Tibial nerve (tissue), 4 donors: ENCODE measurements around the gene ZNF709. TPM values are rescaled to one million over a fixed set of nuclear protein-coding genes. Genes with fewer than 3 reads are reported as not detected.
"Not testable (repeated sequence)": the region's sequence is repeated elsewhere in the genome, so short reads cannot be mapped to it uniquely, and the experiment has no call there.

Experiments
- DNase-seq, 2 donors: peaks; one replicate each; pipeline ENCODE4 v3.0.0-alpha.2; 2019; ENCODE audit warnings: low spot score in 2 of 2
- H3K27ac ChIP-seq, 4 donors: fragments of 200-600 bp; sonication (generic) in 3 of 4; one replicate each; pipeline ENCODE4 v1.5.1; 2017 to 2019; ENCODE audit warnings: mild to moderate bottlenecking in 1 of 4
- H3K27me3 ChIP-seq, 2 donors: fragments of 200-600 bp; sonication (generic) in 1 of 2; one replicate each; pipeline versions ENCODE4 v1.5.1 to v1.6.0; 2017 to 2019
- H3K36me3 ChIP-seq, 3 donors: fragments of 200-600 bp; sonication (generic); one replicate each; pipeline ENCODE4 v1.5.1; 2018 to 2019
- H3K4me1 ChIP-seq, 4 donors: fragments of 200-600 bp; sonication (generic) in 3 of 4; one replicate each; pipeline ENCODE4 v1.5.1; 2017 to 2019
- H3K4me3 ChIP-seq, 4 donors: fragments of 200-600 bp; sonication (generic) in 3 of 4; one replicate each; pipeline ENCODE4 v1.5.1; 2017 to 2019; ENCODE audit warnings: mild to moderate bottlenecking in 1 of 4, moderate library complexity in 1 of 4
- H3K9me3 ChIP-seq, 4 donors: fragments of 200-600 bp; sonication (generic) in 3 of 4; one replicate each; pipeline ENCODE4 v1.5.1; 2017 to 2019
- EP300 ChIP-seq, 2 donors: sonication (generic); formaldehyde crosslinking; IDR thresholded peaks; one replicate each; pipeline ENCODE4 v1.6.1; 2017; ENCODE audit warnings: antibody characterized with exemption in 2 of 2, mild to moderate bottlenecking in 1 of 2
- POLR2A ChIP-seq, 2 donors: fragments of 450-650 bp; IDR thresholded peaks; one replicate each; pipeline ENCODE4 v1.6.1; 2017; ENCODE audit warnings: antibody characterized with exemption in 2 of 2, mild to moderate bottlenecking in 2 of 2, moderate library complexity in 2 of 2
- WGBS, 2 donors: methylation state at CpG; one replicate each; pipeline ENCODE4 v1.1.5; 2018; 5-methylcytosine and 5-hydroxymethylcytosine counted together
- total RNA-seq, 4 donors: library from RNA; depleted of rRNA; stranded (reverse); fragments of >200 nt; gene quantifications; one replicate each; pipeline ENCODE4 v1.1.0, GENCODE V29; 2016
- TF ChIP-seq, protein P1 (sequence below), 5 experiments: fragments of 200-600 bp in 3 of 5; fragments of 450-650 bp in 2 of 5; sonication (generic) in 3 of 5; IDR thresholded peaks; one replicate each; pipeline ENCODE4 v1.5.1; 2016 to 2019; ENCODE audit warnings: antibody characterized with exemption in 5 of 5, mild to moderate bottlenecking in 3 of 5, moderate library complexity in 2 of 5

Gene ZNF709
- total RNA-seq, 4 donors from 2014 or later, result 2.9 to 4.8 (median 4.5) TPM

DNA sequence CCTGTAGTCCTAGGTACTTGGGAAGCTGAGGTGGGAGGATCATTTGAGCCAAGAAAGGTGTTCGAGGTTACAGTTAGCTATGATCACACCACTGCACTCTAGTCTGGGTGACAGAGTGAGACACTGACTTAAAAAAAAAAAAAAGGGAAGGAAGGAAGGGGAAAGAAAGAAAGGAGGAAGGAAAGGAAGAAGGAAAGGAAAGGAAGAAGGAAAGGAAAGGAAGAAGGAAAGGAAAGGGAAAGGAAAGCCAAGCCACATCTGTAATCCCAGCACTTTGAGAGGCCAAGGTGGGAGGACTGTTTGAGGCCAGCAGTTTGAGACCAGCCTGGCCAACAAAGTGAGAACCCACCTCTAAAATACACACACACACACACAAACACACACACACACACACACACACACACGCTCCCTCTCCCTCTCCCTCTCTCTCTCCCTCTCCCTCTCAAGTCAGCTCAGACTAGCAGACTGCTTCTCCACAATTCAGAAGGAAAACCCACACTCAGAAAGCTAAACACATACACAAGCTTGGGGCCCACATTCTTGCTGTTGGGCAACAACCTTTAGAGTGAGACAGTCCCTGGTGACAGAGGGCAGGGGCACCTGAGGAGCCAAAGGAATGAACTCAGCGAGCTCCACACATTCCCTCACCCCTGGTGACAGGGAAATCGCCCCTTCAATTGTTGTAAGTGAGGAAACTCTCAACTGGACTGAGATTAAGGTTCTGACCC lies 2.7 kb downstream of the ZNF709 start:
- DNase-seq, result no peak
- WGBS, 2 donors, result 69 to 71% methylated on average over 4 of the region's 4 CpGs
- peaks cover 0 to 25% (median 8%) of the 10 kb centered on the region in 4 donors for H3K4me1 ChIP-seq
- no peaks in the 10 kb centered on the region for H3K27me3 ChIP-seq
- no peak for TF ChIP-seq EP300 (IDR thresholded peaks at IDR 0.05)
- H3K27ac ChIP-seq, result no peak overlapping the region
- no peaks in the 10 kb centered on the region for H3K36me3 ChIP-seq
- H3K9me3 ChIP-seq, result no peaks in the 10 kb centered on the region
- H3K4me3 ChIP-seq, result no peak overlapping the region

DNA sequence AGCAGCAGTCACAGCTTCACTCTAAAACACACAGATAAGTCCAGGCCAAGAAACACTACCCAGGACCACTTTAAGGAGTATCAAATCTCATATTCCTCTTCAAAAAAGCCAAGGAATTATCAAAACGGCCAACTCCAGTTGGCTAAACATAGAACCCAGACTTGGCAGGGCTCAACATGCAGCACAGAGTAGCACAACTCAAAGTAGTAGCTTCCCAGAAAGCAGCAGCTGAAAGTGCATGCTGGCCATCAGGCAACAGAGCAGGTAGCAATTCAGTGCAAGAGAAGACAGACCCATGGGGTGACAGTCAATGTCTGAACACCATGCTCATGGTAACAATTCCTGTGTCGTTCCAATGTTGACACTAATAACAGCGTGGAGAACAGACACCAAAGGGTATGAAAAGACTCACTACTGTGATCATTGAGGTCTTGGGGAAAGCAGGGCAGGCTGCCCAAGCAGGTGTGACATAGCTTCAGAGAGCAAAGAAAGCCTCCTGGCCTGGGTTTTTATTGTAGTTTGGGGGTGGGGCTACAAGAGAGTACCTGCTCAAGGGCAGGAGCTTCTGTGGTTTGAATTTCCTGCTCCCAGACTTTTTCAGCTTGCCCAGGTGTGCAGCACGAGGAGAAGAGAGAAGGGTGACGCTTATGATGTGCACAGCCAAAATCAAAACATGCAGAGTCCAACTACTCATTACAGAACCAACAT lies 6.2 kb downstream of the ZNF709 start:
- Histone ChIP-seq H3K4me3 (no peak overlapping the region), H3K27ac (no peak overlapping the region), H3K4me1 (peaks cover 0 to 14% (median 5%) of the 10 kb centered on the region in 4 donors), H3K27me3 (no peaks in the 10 kb centered on the region), H3K9me3 (peaks cover 0 to 11% (median 4%) of the 10 kb centered on the region in 4 donors), H3K36me3 (peaks cover 0 to 9% (median 0%) of the 10 kb centered on the region in 3 donors)
- WGBS, 2 donors, result 67 to 74% methylated on average over 5 of the region's 5 CpGs
- no peak for TF ChIP-seq POLR2A (IDR thresholded peaks at IDR 0.05)
- TF ChIP-seq, protein P1, sequence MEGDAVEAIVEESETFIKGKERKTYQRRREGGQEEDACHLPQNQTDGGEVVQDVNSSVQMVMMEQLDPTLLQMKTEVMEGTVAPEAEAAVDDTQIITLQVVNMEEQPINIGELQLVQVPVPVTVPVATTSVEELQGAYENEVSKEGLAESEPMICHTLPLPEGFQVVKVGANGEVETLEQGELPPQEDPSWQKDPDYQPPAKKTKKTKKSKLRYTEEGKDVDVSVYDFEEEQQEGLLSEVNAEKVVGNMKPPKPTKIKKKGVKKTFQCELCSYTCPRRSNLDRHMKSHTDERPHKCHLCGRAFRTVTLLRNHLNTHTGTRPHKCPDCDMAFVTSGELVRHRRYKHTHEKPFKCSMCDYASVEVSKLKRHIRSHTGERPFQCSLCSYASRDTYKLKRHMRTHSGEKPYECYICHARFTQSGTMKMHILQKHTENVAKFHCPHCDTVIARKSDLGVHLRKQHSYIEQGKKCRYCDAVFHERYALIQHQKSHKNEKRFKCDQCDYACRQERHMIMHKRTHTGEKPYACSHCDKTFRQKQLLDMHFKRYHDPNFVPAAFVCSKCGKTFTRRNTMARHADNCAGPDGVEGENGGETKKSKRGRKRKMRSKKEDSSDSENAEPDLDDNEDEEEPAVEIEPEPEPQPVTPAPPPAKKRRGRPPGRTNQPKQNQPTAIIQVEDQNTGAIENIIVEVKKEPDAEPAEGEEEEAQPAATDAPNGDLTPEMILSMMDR (IDR thresholded peaks at IDR 0.05), result no peak
- no peak for DNase-seq

DNA sequence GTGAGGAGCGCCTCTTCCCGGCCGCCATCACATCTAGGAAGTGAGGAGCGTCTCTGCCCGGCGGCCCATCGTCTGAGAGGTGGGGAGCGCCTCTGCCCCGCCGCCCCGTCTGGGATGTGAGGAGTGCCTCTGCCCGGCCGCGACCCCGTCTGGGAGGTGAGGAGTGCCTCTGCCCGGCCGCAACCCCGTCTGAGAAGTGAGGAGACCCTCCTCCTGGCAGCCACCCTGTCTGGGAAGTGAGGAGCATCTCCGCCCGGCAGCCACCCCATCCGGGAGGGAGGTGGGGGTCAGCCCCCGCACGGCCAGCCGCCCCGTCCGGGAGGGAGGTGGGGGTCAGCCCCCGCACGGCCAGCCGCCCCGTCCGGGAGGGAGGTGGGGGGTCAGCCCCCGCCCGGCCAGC lies 17.0 kb downstream of the ZNF709 start:
- not testable (repeated sequence) for H3K27ac ChIP-seq, H3K27me3 ChIP-seq, H3K4me1 ChIP-seq, H3K4me3 ChIP-seq, DNase-seq
- peaks cover 0 to 92% (median 32%) of the 10 kb centered on the region in 4 donors for H3K9me3 ChIP-seq
- peaks cover 0 to 70% (median 8%) of the 10 kb centered on the region in 3 donors for H3K36me3 ChIP-seq
- WGBS, 2 donors, result 98% methylated on average over 8 to 29 of the region's 33 CpGs

DNA sequence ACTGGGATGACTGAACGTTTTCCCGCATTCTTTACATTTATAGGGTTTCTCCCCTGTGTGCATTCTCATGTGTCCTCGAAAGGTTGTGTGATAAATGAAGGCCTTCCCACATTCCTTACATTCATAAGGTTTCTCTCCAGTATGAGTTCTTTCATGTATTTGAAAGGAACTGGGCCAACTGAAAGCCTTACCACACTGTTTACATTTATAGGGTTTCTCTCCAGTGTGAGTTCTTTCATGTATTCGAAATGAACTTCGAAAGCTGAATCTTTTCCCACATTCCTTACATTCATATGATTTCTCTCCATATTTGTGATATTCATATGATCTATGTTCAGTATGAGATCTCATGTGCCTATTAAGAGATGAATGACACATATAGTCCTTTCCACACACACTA lies 19.4 kb downstream of the ZNF709 start:
- no peak overlapping the region for H3K27ac ChIP-seq
- no peak for DNase-seq
- H3K36me3 ChIP-seq, result peaks cover 0 to 83% (median 8%) of the 10 kb centered on the region in 3 donors
- H3K9me3 ChIP-seq, result peaks cover 0 to 94% (median 43%) of the 10 kb centered on the region in 4 donors
- WGBS, 2 donors, result 90 to 97% methylated on average over 5 of the region's 5 CpGs
- no peaks in the 10 kb centered on the region for H3K4me1 ChIP-seq
- no peak overlapping the region for H3K4me3 ChIP-seq
- no peak for TF ChIP-seq EP300 (IDR thresholded peaks at IDR 0.05)
- no peak for TF ChIP-seq POLR2A (IDR thresholded peaks at IDR 0.05)
- TF ChIP-seq, protein P1 (IDR thresholded peaks at IDR 0.05), result no peak
- no peaks in the 10 kb centered on the region for H3K27me3 ChIP-seq

DNA sequence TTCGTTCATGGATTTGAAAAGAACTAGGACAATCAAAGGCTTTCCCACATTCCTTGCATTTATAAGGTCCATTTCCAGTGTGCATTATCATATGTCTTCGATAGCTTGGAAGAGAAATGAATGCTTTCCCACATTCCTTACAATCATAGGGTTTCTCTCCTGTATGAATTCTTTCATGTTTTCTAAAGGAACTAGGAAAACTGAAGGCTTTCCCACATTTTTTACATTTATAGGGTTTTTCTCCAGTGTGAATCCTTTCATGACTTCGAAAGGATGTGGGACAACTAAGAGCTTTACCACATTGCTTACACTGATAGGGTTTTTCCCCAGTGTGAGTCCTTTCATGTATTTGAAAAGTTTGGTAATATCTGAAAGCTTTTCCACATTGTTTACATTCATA lies 19.8 kb downstream of the ZNF709 start:
- Histone ChIP-seq H3K9me3 (peaks cover 0 to 94% (median 43%) of the 10 kb centered on the region in 4 donors), H3K4me1 (no peaks in the 10 kb centered on the region), H3K36me3 (peaks cover 0 to 80% (median 8%) of the 10 kb centered on the region in 3 donors), H3K4me3 (no peak overlapping the region), H3K27me3 (no peaks in the 10 kb centered on the region), H3K27ac (no peak overlapping the region)
- TF ChIP-seq, protein P1 (IDR thresholded peaks at IDR 0.05), result no peak
- no peak for TF ChIP-seq EP300 (IDR thresholded peaks at IDR 0.05)
- no peak for TF ChIP-seq POLR2A (IDR thresholded peaks at IDR 0.05)
- WGBS, 2 donors, result 96 to 99% methylated on average over 3 of the region's 3 CpGs
- DNase-seq, result no peak

DNA sequence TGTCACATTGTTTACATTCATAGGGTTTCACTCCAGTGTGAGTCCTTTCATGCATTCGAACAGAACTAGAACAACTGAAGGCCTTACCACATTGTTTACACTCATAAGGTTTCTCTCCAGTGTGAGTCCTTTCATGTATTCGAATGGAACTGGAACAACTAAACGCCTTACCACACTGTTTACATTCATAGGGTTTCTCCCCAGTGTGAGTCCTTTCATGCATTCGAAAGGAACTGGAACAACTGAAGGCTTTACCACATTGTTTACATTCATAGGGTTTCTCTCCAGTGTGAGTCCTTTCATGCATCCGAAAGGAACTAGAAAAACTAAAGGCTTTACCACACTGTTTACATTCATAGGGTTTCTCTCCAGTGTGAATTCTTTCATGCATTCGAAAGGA lies 20.5 kb downstream of the ZNF709 start:
- not testable (repeated sequence) for H3K4me1 ChIP-seq, H3K27me3 ChIP-seq, H3K4me3 ChIP-seq, DNase-seq, H3K27ac ChIP-seq
- 92 to 96% methylated on average over 6 of the region's 6 CpGs for WGBS, 2 donors
- Histone ChIP-seq H3K36me3 (peaks cover 0 to 77% (median 8%) of the 10 kb centered on the region in 3 donors), H3K9me3 (peaks cover 0 to 94% (median 42%) of the 10 kb centered on the region in 4 donors)
